Keratinocyte (primary cell): Measurements from ENCODE around the gene TPCN2.

Experiments
- CTCF ChIP-seq, 3 experiments: IDR thresholded peaks in 1 of 3; conservative IDR thresholded peaks in 1 of 3; optimal IDR thresholded peaks in 1 of 3; 2 replicates in 2 of 3; 3 replicates in 1 of 3; pipeline versions ENCODE3 to v1.5.1; 2011; ENCODE audit warnings: low read length in 3 of 3, mild to moderate bottlenecking in 3 of 3, moderate library complexity in 2 of 3, control low read depth in 1 of 3, inconsistent platforms in 1 of 3; ENCODE audit not compliant: insufficient read depth in 2 of 3; ENCODE audit errors: extremely low read depth in 1 of 3
- EZH2 ChIP-seq: IDR thresholded peaks from one replicate; pipeline ENCODE4 v1.6.1; 2012; ENCODE audit warnings: inconsistent platforms, mild to moderate bottlenecking, low read length, moderate library complexity

GRCh38 chr11:69142895-69143294 is 94.2 kb downstream of the TPCN2 start:
- TF ChIP-seq CTCF (optimal IDR thresholded peaks at IDR 0.05 in 1 of 3, IDR thresholded peaks at IDR 0.05 in 1 of 3, conservative IDR thresholded peaks at IDR 0.05 in 1 of 3; ENCODE audit: extremely low read depth in 1 of 3, insufficient read depth in 2 of 3, low read length in 3 of 3) (no peak), EZH2 (no peak)
